OCI-LY1 (cell line): ENCODE data around the gene NASP.

Experiments
- H2AFZ ChIP-seq: fragments of 200-600 bp; sonication (generic), shearing (Covaris generic); 2 replicates; pipeline ENCODE4 v1.6.0; 2014; ENCODE audit warnings: antibody characterized with exemption, mild to moderate bottlenecking, low read length
- H3F3A ChIP-seq: fragments of 200-600 bp; sonication (generic), shearing (Covaris generic); 2 replicates; pipeline ENCODE4 v1.6.0; 2014; ENCODE audit warnings: mild to moderate bottlenecking, antibody characterized with exemption, low read length, moderate library complexity; ENCODE audit not compliant: insufficient read depth
- H3K27ac ChIP-seq: fragments of 200-600 bp; sonication (generic); 2 replicates; pipeline ENCODE4 v1.5.1; 2014; ENCODE audit warnings: low read length, mixed run types, mild to moderate bottlenecking, low read depth; ENCODE audit not compliant: poor library complexity, severe bottlenecking
- H3K27me3 ChIP-seq: fragments of 200-600 bp; sonication (generic); 2 replicates; pipeline ENCODE4 v1.6.0; 2014; ENCODE audit warnings: antibody characterized with exemption, mild to moderate bottlenecking, low read length, moderate library complexity; ENCODE audit not compliant: insufficient read depth
- H3K36me3 ChIP-seq: fragments of 200-600 bp; sonication (generic); 2 replicates; pipeline ENCODE4 v1.6.1; 2014; ENCODE audit warnings: mild to moderate bottlenecking, antibody characterized with exemption, low read length, moderate library complexity, mixed read lengths; ENCODE audit not compliant: insufficient read depth
- H3K4me1 ChIP-seq: fragments of 200-600 bp; sonication (generic); 2 replicates; pipeline ENCODE4 v1.5.1; 2014; ENCODE audit warnings: mild to moderate bottlenecking, low read length, moderate library complexity; ENCODE audit not compliant: insufficient read depth, severe bottlenecking
- H3K4me2 ChIP-seq: fragments of 200-600 bp; sonication (generic), shearing (Covaris generic); 2 replicates; pipeline ENCODE4 v1.6.1; 2014; ENCODE audit warnings: low read length
- H3K4me3 ChIP-seq: fragments of 200-600 bp; sonication (generic); 2 replicates; pipeline ENCODE4 v1.5.1; 2014; ENCODE audit warnings: low read length, low read depth, mild to moderate bottlenecking, mixed read lengths; ENCODE audit not compliant: poor library complexity, severe bottlenecking
- H3K79me2 ChIP-seq: fragments of 200-600 bp; shearing (Covaris generic); 2 replicates; pipeline ENCODE4 v1.6.1; 2016; ENCODE audit warnings: mixed run types, low read length, mixed read lengths; ENCODE audit not compliant: insufficient read depth
- H3K9ac ChIP-seq: fragments of 200-600 bp; sonication (generic), shearing (Covaris generic); 2 replicates; pipeline ENCODE4 v1.6.1; 2014; ENCODE audit warnings: mild to moderate bottlenecking, low read length, mixed read lengths
- H3K9me2 ChIP-seq: fragments of 200-600 bp; sonication (generic), shearing (Covaris generic); 2 replicates; pipeline ENCODE4 v1.6.1; 2014; ENCODE audit warnings: low read depth, mild to moderate bottlenecking, low read length, mixed read lengths
- H3K9me3 ChIP-seq: fragments of 200-600 bp; shearing (Covaris generic); 2 replicates; pipeline ENCODE4 v1.6.1; 2014; ENCODE audit warnings: low read length, mixed read lengths
- H4K20me1 ChIP-seq: fragments of 200-600 bp; sonication (generic), shearing (Covaris generic); 2 replicates; pipeline ENCODE4 v1.6.0; 2016; ENCODE audit warnings: mild to moderate bottlenecking, low read length; ENCODE audit not compliant: insufficient read depth
- CTCF ChIP-seq: fragments of 200-600 bp; sonication (generic), shearing (Covaris generic); IDR thresholded peaks from 2 replicates; pipeline ENCODE4 v1.5.1; 2017; ENCODE audit warnings: mild to moderate bottlenecking, antibody characterized with exemption, low read length, moderate library complexity, mixed read lengths
- EZH2 ChIP-seq: fragments of 200-600 bp; sonication (generic), shearing (Covaris generic); IDR thresholded peaks from 2 replicates; pipeline ENCODE4 v1.8.0; 2017; ENCODE audit warnings: borderline replicate concordance, mixed run types, mild to moderate bottlenecking, antibody characterized with exemption, low read length, moderate library complexity, mixed read lengths

NASP gene

GRCh38 chr1:45667321-45668111 is 83.7 kb downstream of the NASP start:
- Histone ChIP-seq H3F3A (no peaks in the 10 kb centered on the region), H3K4me1 (peaks cover 7% of the 10 kb centered on the region), H3K4me2 (no peak overlapping the region), H3K36me3 (peaks cover 27% of the 10 kb centered on the region), H3K9me2 (no peaks in the 10 kb centered on the region), H3K9ac (no peak overlapping the region), H4K20me1 (no peaks in the 10 kb centered on the region; the same call in 1 of the 2 replicates), H3K4me3 (no peak overlapping the region), H3K27me3 (no peaks in the 10 kb centered on the region), H3K27ac (no peak overlapping the region), H3K9me3 (no peaks in the 10 kb centered on the region), H3K79me2 (peaks cover 99% of the 10 kb centered on the region), H2AFZ (no peak overlapping the region)
- TF ChIP-seq CTCF: no peak
- TF ChIP-seq EZH2: no peak
